ENCODE measurements around the gene RPL13A.

RPL13A gene

GRCh38 chr19:49488046-49488862 is 846 bp downstream of the RPL13A start:
- DNase-seq (ENCODE audit: low spot score), result no peak
- TF ChIP-seq, protein P1, sequence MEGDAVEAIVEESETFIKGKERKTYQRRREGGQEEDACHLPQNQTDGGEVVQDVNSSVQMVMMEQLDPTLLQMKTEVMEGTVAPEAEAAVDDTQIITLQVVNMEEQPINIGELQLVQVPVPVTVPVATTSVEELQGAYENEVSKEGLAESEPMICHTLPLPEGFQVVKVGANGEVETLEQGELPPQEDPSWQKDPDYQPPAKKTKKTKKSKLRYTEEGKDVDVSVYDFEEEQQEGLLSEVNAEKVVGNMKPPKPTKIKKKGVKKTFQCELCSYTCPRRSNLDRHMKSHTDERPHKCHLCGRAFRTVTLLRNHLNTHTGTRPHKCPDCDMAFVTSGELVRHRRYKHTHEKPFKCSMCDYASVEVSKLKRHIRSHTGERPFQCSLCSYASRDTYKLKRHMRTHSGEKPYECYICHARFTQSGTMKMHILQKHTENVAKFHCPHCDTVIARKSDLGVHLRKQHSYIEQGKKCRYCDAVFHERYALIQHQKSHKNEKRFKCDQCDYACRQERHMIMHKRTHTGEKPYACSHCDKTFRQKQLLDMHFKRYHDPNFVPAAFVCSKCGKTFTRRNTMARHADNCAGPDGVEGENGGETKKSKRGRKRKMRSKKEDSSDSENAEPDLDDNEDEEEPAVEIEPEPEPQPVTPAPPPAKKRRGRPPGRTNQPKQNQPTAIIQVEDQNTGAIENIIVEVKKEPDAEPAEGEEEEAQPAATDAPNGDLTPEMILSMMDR (IDR thresholded peaks at IDR 0.05; ENCODE audit: extremely low read depth, missing control alignments), result no peak

DNA sequence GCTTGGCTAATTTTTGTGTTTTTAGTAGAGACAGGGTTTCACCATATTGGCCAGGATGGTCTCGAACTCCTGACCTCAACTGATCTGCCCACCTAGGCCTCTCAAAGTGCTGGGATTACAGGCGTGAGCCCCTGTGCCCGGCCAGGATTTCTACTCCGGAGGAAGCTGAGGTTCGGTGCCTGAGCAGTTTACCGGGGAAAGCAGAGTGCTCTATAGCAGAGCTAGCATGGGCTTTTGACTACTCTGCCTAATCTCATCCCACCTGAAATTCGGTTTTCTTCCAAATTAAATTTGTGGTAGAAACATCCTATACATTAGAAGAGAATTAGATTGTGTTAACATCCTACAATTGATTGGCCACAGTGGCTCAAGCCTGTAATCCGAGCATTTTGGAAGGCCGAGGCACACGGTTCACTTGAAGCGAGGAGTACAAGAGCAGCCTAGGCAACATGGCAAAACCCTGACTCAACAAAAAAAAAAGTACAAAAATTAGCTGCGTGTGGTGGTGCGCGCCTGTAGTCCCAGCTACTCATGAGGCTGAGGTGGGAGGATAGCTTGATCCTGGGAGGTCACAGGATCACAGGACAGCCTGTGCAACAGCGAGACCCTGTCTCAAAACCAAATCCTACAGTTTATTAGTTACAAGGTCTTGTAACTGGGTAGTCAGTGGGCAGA is 1.6 kb downstream of the RPL13A start:
- TF ChIP-seq, protein P1 (IDR thresholded peaks at IDR 0.05; ENCODE audit: extremely low read depth, missing control alignments), result no peak
- DNase-seq (ENCODE audit: low spot score), result no peak

DNA sequence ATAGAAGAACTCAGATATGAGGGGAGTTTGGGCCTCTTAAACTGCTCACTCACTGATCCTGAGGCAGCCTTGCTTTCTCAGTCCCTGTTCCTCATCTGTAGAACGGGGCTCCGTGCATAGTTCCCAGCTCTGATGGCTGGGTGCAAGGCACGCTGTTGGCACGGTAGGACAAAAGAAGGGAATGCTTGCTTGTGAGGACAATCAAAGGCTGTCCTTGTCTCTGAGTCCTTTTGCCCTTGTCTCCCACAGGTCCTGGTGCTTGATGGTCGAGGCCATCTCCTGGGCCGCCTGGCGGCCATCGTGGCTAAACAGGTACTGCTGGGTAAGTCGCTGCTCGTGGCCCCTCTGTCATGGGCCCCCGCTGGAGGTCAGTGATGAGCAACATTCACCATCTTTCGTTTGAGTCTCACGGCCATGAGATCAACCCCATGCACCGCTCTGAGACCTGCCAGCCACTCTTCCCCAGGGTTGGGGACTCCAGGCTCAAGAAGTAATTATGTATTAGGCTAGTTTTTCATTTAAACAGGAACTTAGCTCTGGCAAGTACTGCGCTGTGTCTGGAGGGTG is 2.3 kb downstream of the RPL13A start:
- TF ChIP-seq, protein P1 (IDR thresholded peaks at IDR 0.05; ENCODE audit: extremely low read depth, missing control alignments), result peak; percentile 27
- no peak for DNase-seq (ENCODE audit: low spot score)

DNA sequence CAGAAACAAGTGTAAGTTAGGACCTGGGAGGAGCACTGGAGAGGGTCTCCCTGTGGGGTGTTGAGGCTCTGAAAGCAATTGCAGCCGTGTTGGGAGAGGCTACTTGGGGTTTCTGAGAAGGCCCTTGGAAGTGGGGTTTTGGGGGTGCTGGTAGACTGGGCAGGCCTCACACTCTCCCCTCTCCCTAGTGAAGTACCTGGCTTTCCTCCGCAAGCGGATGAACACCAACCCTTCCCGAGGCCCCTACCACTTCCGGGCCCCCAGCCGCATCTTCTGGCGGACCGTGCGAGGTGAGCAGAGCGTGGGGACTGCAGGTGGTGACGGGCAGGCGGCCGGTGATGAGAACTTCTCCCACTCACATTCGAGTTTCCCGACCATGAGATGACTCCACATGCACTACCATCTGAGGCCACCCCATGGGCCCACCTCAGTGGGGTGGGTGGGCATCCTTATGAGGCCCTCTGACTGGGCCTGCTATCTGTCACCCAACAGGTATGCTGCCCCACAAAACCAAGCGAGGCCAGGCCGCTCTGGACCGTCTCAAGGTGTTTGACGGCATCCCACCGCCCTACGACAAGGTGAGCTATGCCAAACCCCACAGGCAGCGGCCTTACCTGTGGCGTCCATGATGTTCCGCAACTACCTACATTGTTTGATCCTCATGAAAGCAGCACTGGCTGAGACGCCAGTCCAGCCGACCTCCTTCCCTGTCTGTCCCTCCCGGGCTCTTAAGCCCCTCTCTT is 3.0 kb downstream of the RPL13A start:
- DNase-seq (ENCODE audit: low spot score), result no peak
- TF ChIP-seq, protein P1 (IDR thresholded peaks at IDR 0.05; ENCODE audit: extremely low read depth, missing control alignments), result no peak

GRCh38 chr19:49491030-49491803 is 3.8 kb downstream of the RPL13A start:
- no peak for DNase-seq (ENCODE audit: low spot score)
- TF ChIP-seq, protein P1 (IDR thresholded peaks at IDR 0.05; ENCODE audit: extremely low read depth, missing control alignments), result no peak

GRCh38 chr19:49491804-49492572 is 4.6 kb downstream of the RPL13A start:
- no peak for DNase-seq (ENCODE audit: low spot score)
- TF ChIP-seq, protein P1 (IDR thresholded peaks at IDR 0.05; ENCODE audit: extremely low read depth, missing control alignments), result no peak
